GM12872 (cell line): ENCODE data around the gene AREL1.

Experiments used
- TF ChIP-seq, protein P1 (sequence below): IDR thresholded peaks from 3 replicates; pipeline ENCODE4 v1.5.1; 2011; ENCODE audit warnings: low read depth, mild to moderate bottlenecking, low read length, moderate library complexity; ENCODE audit not compliant: insufficient read depth

The AREL1 gene

GRCh38 chr14:74614508-74615495, 98.1 kb downstream of the AREL1 start:
- TF ChIP-seq, protein P1, sequence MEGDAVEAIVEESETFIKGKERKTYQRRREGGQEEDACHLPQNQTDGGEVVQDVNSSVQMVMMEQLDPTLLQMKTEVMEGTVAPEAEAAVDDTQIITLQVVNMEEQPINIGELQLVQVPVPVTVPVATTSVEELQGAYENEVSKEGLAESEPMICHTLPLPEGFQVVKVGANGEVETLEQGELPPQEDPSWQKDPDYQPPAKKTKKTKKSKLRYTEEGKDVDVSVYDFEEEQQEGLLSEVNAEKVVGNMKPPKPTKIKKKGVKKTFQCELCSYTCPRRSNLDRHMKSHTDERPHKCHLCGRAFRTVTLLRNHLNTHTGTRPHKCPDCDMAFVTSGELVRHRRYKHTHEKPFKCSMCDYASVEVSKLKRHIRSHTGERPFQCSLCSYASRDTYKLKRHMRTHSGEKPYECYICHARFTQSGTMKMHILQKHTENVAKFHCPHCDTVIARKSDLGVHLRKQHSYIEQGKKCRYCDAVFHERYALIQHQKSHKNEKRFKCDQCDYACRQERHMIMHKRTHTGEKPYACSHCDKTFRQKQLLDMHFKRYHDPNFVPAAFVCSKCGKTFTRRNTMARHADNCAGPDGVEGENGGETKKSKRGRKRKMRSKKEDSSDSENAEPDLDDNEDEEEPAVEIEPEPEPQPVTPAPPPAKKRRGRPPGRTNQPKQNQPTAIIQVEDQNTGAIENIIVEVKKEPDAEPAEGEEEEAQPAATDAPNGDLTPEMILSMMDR: no peak

GRCh38 chr14:74613211-74613914, 99.5 kb downstream of the AREL1 start:
- TF ChIP-seq, protein P1: no peak

DNA sequence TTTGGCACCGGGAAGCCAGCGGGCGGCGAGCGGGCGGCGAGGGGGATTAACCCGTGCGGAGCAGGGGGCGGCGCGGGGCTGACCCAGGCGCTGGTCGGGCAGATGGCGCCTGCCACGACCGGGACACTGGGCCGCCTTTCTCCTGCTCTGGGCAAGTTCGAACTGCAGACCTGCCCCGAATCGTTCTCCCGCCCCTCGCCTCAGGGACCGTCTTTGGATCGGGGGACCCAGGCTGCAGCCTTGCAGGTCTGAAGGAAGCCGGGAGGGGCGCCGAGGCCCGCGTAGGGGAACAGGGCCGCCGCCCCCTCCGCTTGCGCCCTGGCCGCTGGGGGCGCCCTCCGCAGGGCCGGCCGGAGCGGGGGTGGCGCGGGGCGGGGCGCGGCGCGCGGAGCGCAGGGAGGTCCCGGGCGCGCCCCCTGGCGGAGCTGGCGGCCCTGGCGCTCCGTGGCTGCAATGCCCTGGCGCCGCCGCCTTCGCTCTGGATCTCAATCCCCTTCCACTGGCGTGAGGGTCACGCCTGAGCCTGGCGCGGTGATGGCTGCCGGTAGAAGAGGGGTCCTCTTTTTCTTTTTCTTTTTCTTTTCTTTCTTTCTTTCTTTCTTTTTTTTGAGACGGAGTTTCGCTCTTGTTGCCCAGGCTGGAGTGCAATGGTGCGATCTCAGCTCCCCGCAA, 100.4 kb downstream of the AREL1 start:
- TF ChIP-seq, protein P1: peak; percentile 71

DNA sequence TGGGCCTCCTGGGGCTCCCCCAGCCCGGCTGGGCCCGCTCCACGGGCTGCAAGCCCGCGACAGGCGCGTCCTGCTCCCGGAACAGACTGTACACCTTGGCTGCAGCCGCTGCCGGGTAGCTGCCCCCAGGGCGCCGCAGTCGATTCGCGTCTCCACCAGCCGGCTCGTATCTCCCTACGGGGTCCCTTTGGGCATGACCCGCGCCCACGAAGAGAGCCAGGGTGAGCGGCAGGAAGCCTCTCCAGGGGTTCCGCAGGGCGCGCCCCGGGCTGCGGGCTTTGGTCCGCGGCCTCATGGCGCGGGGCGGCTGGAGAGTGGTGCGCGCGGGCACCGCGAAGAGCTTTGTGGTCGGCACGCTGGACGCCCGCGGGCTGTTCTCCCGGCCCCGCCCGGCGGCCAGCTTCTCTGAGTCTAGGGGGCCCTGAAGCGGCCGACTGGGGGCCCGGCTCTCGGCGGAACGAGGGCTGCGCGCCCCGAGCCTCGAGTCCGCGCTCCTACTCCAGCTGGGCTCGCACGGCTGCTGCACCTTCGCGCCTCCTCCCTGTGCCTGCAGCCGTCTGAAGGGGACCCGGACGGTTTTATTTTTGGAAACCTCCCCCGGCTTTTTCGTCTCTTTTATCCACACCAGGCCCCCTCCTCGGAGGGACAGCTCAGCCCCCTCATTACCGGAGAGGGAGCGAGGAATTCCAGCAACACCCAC, 101.1 kb downstream of the AREL1 start, which contains the start of gene LTBP2:
Gene LTBP2, minus strand, starts transcription at position 588 of the 700 bp plus-strand sequence. Its CDS starts 293 bp downstream, at position 295.
- TF ChIP-seq, protein P1: no peak
